HEK293 (cell line): ENCODE measurements around the gene GPATCH3.

ENCODE experiments used
- BCL11A ChIP-seq: fragments of 450-650 bp; formaldehyde crosslinking; IDR thresholded peaks from 2 replicates; pipeline ENCODE4 v1.5.1; 2016; ENCODE audit warnings: low read depth, missing biosample characterization, missing genetic modification characterization
- CTCF ChIP-seq: fragments of 450-650 bp; formaldehyde crosslinking; IDR thresholded peaks from 2 replicates; pipeline ENCODE4 v1.5.1; 2016; ENCODE audit warnings: missing biosample characterization, missing genetic modification characterization
- KLF10 ChIP-seq: fragments of 450-650 bp; IDR thresholded peaks from 2 replicates; pipeline ENCODE4 v1.5.1; 2018; ENCODE audit warnings: missing biosample characterization, mild to moderate bottlenecking, missing genetic modification characterization
- OSR2 ChIP-seq: fragments of 450-650 bp; formaldehyde crosslinking; IDR thresholded peaks from 2 replicates; pipeline ENCODE4 v1.5.1; 2016; ENCODE audit warnings: missing biosample characterization, missing genetic modification characterization
- PBX3 ChIP-seq: sonication (generic); formaldehyde crosslinking; IDR thresholded peaks from 2 replicates; pipeline ENCODE4 v1.8.1; 2022; ENCODE audit warnings: mild to moderate bottlenecking, moderate library complexity, missing genetic modification reagents
- SCRT2 ChIP-seq: fragments of 450-650 bp; formaldehyde crosslinking; IDR thresholded peaks from 2 replicates; pipeline ENCODE4 v1.5.1; 2016; ENCODE audit warnings: missing biosample characterization, missing genetic modification characterization
- TCF7L2 ChIP-seq: IDR thresholded peaks from 2 replicates; pipeline ENCODE4 v1.6.1; 2011; ENCODE audit warnings: low read depth, mild to moderate bottlenecking, inconsistent platforms, low read length, moderate library complexity, borderline replicate concordance
- YY1 ChIP-seq: fragments of 450-650 bp; formaldehyde crosslinking; IDR thresholded peaks from 2 replicates; pipeline ENCODE4 v1.5.1; 2018; ENCODE audit warnings: missing biosample characterization, missing genetic modification characterization
- ZBTB10 ChIP-seq: fragments of 450-650 bp; formaldehyde crosslinking; IDR thresholded peaks from 2 replicates; pipeline ENCODE4 v1.5.1; 2016; ENCODE audit warnings: missing biosample characterization, missing genetic modification characterization
- ZBTB48 ChIP-seq: fragments of 450-650 bp; formaldehyde crosslinking; IDR thresholded peaks from 2 replicates; pipeline ENCODE4 v1.5.1; 2016; ENCODE audit warnings: missing biosample characterization, missing genetic modification characterization
- ZNF433 ChIP-seq: fragments of 450-650 bp; formaldehyde crosslinking; IDR thresholded peaks from 2 replicates; pipeline ENCODE4 v1.5.1; 2016; ENCODE audit warnings: missing biosample characterization, missing genetic modification characterization, low read depth

- no peak for TF ChIP-seq CTCF (tag by site-specific recombination)
- no peak for TF ChIP-seq ZNF433 (tag by site-specific recombination)
- TF ChIP-seq KLF10: no peak
- TF ChIP-seq BCL11A (tag by site-specific recombination): no peak
- TF ChIP-seq SCRT2 (tag by site-specific recombination): no peak
- TF ChIP-seq OSR2 (tag by site-specific recombination): no peak
- no peak for TF ChIP-seq ZBTB48
- no peak for TF ChIP-seq PBX3 (CRISPR knock-in tag)
- TF ChIP-seq YY1 (tag by site-specific recombination): no peak
- no peak for TF ChIP-seq ZBTB10 (tag by site-specific recombination)
- TF ChIP-seq TCF7L2: no peak
Observed at GRCh38 chr1:26942656-26943055, 42.4 kb upstream of the GPATCH3 start.
